ENCODE data around the gene TMPRSS2.

DNA sequence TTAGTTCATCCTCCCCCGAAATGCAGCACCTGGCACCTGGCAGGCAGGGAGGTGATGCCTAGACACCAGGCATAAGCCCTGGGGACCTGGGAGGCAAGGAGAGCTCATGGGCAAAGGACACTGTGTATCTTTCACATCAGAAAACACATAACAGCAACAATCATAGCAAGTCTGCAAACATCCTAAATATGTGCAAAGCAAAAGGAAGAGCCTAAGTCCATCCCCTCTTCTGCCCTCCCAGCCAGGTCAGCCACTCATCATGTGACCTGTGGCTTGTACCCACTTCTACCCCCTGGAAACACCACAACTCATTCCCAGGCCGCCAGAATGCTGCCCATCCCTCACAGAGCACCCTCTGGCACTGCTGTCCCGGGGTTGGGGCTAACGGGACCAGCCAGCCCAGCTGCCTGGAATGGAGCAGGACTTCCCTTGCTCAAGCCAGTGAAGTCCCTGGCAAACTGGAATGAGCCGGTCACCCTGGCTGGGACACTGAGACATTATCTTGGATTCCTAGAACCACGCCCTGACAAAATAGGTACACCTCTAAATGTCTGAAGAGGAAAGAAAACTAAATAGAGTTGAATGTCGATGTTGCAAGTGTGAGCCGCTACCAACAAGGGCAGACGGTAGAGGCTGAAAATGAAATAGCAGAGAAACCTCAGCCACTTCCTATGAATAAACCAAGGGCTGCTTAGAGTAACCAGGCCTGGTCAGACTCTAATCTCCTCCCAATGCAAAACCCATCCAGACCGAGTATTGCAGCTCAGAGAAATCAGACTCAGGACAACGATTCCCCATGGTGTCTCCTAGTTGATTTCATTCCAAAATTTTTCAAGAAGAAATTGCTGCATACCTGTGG, 29.4 kb downstream of the TMPRSS2 start:
- TF ChIP-seq, protein P1, sequence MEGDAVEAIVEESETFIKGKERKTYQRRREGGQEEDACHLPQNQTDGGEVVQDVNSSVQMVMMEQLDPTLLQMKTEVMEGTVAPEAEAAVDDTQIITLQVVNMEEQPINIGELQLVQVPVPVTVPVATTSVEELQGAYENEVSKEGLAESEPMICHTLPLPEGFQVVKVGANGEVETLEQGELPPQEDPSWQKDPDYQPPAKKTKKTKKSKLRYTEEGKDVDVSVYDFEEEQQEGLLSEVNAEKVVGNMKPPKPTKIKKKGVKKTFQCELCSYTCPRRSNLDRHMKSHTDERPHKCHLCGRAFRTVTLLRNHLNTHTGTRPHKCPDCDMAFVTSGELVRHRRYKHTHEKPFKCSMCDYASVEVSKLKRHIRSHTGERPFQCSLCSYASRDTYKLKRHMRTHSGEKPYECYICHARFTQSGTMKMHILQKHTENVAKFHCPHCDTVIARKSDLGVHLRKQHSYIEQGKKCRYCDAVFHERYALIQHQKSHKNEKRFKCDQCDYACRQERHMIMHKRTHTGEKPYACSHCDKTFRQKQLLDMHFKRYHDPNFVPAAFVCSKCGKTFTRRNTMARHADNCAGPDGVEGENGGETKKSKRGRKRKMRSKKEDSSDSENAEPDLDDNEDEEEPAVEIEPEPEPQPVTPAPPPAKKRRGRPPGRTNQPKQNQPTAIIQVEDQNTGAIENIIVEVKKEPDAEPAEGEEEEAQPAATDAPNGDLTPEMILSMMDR (IDR thresholded peaks at IDR 0.05): no peak
- TF ChIP-seq POLR2A (IDR thresholded peaks at IDR 0.05): no peak

Measured in adrenal gland (tissue), 5 donors.